A673 (cell line): ENCODE measurements around the gene DDHD1. TPM values are rescaled to one million over a fixed set of nuclear protein-coding genes. Genes with fewer than 3 reads are reported as not detected.

Experiments used
- BruUV-seq: library from RNA; stranded (reverse); fragments of 400-500 nt; replicated peaks from 2 replicates; lab custom pipeline; 2021; lab: Mats Ljungman, UMichigan
- CTCF ChIA-PET: fragments of 300-600 bp; sonication (Branson Sonifier 250); formaldehyde crosslinking; loops from one replicate; lab custom pipeline; 2022; ENCODE audit warnings: antibody characterized with exemption; lab: Charles Lee
- POLR2A ChIA-PET: fragments of 300-600 bp; sonication (Branson Sonifier 250); formaldehyde crosslinking; loops from one replicate; lab custom pipeline; 2022; ENCODE audit warnings: antibody characterized with exemption; ENCODE audit not compliant: low non-redundant PET; lab: Charles Lee
- DNase-seq: peaks from one replicate; pipeline ENCODE4 v3.0.0-alpha.2; 2015; ENCODE audit warnings: low spot score
- H3K27ac ChIP-seq: fragments of 200-600 bp; sonication (generic); 2 replicates; pipeline ENCODE4 v1.5.1; 2016; ENCODE audit warnings: mixed run types, low read depth, mild to moderate bottlenecking, mixed read lengths, antibody characterized with exemption, low read length; ENCODE audit not compliant: poor library complexity, severe bottlenecking
- H3K27me3 ChIP-seq: fragments of 200-600 bp; sonication (generic); replicated peaks from 2 replicates; pipeline ENCODE4 v1.6.1; 2017; ENCODE audit warnings: mixed run types, low read depth, mild to moderate bottlenecking, mixed read lengths, antibody characterized with exemption, low read length; ENCODE audit not compliant: insufficient read depth, poor library complexity
- H3K36me3 ChIP-seq: fragments of 200-600 bp; sonication (generic); 2 replicates; pipeline ENCODE4 v1.6.1; 2016; ENCODE audit warnings: mixed run types, mild to moderate bottlenecking, mixed read lengths, antibody characterized with exemption, low read length; ENCODE audit not compliant: insufficient read depth, poor library complexity, severe bottlenecking
- H3K4me1 ChIP-seq: fragments of 200-600 bp; sonication (generic); 2 replicates; pipeline ENCODE4 v1.6.1; 2017; ENCODE audit warnings: mixed run types, mild to moderate bottlenecking, mixed read lengths, antibody characterized with exemption, low read length; ENCODE audit not compliant: insufficient read depth, poor library complexity, severe bottlenecking
- H3K4me3 ChIP-seq: fragments of 200-600 bp; sonication (generic); 2 replicates; pipeline ENCODE4 v1.5.1; 2016; ENCODE audit warnings: low read depth, mixed run types, mild to moderate bottlenecking, mixed read lengths, low read length; ENCODE audit not compliant: poor library complexity, severe bottlenecking
- H3K9me3 ChIP-seq: fragments of 200-600 bp; sonication (generic); 2 replicates; pipeline ENCODE4 v1.6.1; 2016; ENCODE audit warnings: mixed run types, low read depth, mild to moderate bottlenecking, mixed read lengths, antibody characterized with exemption, low read length; ENCODE audit not compliant: poor library complexity, severe bottlenecking
- EZH2 ChIP-seq: fragments of 200-600 bp; sonication (generic); IDR thresholded peaks from 2 replicates; pipeline ENCODE4 v1.6.1; 2017; ENCODE audit warnings: borderline replicate concordance, low read depth, mild to moderate bottlenecking, mixed read lengths, antibody characterized with exemption, low read length; ENCODE audit not compliant: poor library complexity, severe bottlenecking
- intact Hi-C: fragments of 100-400 bp; cut with micrococcal nuclease; formaldehyde crosslinking; loops from one replicate; pipeline ENCODE4 v1.10.0; 2022; ENCODE audit not compliant: unreplicated experiment
- total RNA-seq: library from RNA; stranded (reverse); gene quantifications from 2 replicates; pipeline ENCODE4 v1.2.3, GENCODE V29; 2021
- TF ChIP-seq, protein P1 (sequence below): fragments of 300-800, 200-600 bp; sonication (generic); conservative IDR thresholded peaks from 2 replicates; pipeline ENCODE4 v1.5.1; 2017; ENCODE audit warnings: low read depth, mild to moderate bottlenecking, antibody characterized with exemption, low read length, moderate library complexity, mixed read lengths

DDHD1 gene
- total RNA-seq, 1 experiment from 2014 or later = 21.9 TPM

DNA sequence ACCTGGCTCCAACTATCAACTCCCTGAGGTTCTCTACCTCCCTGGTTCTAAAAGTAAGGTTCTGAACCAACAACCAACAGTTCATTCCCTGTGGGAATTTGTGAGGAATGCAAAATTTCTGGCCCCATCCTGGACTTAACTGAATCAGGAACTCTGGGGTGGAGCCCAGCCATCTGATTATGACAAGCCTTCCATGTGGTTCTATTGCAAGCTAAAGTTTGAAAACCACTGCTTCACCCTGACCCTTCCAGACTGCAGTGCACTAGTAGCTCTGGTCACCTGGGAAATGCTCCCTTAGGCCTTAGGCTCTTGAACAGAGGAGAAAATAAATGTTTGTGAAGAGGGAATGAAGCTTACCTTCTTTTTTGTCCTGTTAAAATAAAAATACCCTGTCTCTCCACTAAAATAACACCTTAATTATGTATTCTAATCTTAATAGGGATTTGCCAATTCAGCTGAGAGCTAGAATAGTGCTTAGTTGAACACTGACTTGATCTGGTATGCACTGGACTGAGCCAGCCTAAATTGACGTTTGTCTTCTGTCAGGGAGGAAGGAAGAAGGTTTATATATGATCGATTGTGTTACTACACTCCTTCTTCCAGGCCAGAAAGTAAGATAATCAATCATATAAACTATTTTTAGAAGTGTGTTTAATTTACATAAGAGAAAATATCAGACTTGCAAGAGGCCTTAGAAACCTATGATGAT, 39.1 kb upstream of the DDHD1 start:
- Histone ChIP-seq H3K27ac (no peak overlapping the region), H3K36me3 (no peaks in the 10 kb centered on the region), H3K9me3 (no peaks in the 10 kb centered on the region), H3K4me1 (no peaks in the 10 kb centered on the region), H3K27me3 (no peaks in the 10 kb centered on the region), H3K4me3 (no peak overlapping the region)
- TF ChIP-seq, protein P1, sequence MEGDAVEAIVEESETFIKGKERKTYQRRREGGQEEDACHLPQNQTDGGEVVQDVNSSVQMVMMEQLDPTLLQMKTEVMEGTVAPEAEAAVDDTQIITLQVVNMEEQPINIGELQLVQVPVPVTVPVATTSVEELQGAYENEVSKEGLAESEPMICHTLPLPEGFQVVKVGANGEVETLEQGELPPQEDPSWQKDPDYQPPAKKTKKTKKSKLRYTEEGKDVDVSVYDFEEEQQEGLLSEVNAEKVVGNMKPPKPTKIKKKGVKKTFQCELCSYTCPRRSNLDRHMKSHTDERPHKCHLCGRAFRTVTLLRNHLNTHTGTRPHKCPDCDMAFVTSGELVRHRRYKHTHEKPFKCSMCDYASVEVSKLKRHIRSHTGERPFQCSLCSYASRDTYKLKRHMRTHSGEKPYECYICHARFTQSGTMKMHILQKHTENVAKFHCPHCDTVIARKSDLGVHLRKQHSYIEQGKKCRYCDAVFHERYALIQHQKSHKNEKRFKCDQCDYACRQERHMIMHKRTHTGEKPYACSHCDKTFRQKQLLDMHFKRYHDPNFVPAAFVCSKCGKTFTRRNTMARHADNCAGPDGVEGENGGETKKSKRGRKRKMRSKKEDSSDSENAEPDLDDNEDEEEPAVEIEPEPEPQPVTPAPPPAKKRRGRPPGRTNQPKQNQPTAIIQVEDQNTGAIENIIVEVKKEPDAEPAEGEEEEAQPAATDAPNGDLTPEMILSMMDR = no peak
- TF ChIP-seq EZH2 = no peak
- CTCF ChIA-PET = no interaction called here
- no peak for DNase-seq
- intact Hi-C loops = no loop called here
- POLR2A ChIA-PET = no interaction called here
- no TSS peak for BruUV-seq

DNA sequence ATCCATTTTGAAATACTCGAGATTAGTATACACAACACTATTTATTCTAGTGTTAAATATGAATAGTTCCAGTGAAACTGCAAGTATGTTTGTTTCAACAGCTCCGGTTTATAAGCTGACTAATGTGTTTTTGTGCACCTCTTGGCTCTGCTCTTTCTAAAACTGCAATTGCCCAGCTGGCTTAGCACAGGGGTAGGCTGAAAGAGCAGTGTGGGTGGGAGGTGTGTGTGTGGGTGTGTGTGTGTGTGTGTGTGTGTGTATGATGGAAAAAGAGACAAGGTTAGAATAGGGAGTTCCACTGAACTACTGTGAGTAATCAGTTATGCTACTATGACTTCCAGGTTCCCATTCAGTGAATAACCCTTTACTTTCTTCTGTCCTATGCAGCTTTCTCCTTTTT, 37.8 kb upstream of the DDHD1 start:
- DNase-seq = no peak
- no peak overlapping the region for H3K4me3 ChIP-seq
- intact Hi-C loops = no loop called here
- H3K36me3 ChIP-seq = no peaks in the 10 kb centered on the region
- no TSS peak for BruUV-seq
- ChIA-PET POLR2A (no interaction called here), CTCF (no interaction called here)
- H3K9me3 ChIP-seq = no peaks in the 10 kb centered on the region
- no peaks in the 10 kb centered on the region for H3K27me3 ChIP-seq
- H3K27ac ChIP-seq = no peak overlapping the region
- TF ChIP-seq, protein P1 = no peak
- no peak for TF ChIP-seq EZH2
- H3K4me1 ChIP-seq = no peaks in the 10 kb centered on the region

DNA sequence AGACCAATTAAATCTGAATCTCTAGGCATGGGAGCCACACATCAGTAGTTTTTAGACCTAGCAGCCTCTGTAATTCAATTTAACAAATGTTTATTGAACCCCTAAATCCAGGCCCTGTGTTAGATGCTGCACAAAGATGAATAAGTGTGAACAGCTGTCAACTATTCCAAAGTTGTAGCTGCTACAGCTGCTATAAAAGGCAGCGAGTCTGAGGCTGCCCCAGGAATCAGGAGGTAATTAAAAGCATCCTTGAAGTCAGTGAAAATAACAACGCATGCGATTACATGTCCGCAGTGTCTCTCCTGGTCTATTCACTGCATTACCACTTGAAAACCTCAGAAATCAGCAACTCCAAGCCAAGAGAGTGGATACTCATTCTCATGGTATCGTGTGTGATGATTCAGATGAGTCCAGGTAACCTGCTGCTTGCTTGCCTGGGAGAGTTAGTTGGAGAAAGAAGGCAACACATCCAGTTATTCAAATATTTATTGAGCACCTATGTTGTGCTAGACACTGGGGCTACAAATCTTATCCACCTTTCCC, 34.9 kb upstream of the DDHD1 start:
- no peak for DNase-seq
- Histone ChIP-seq H3K27ac (no peak overlapping the region), H3K36me3 (no peaks in the 10 kb centered on the region), H3K4me1 (peaks cover 6% of the 10 kb centered on the region), H3K4me3 (no peak overlapping the region), H3K9me3 (no peaks in the 10 kb centered on the region), H3K27me3 (no peaks in the 10 kb centered on the region)
- TF ChIP-seq, protein P1 = no peak
- no peak for TF ChIP-seq EZH2
- CTCF ChIA-PET = no interaction called here
- intact Hi-C loops = no loop called here
- POLR2A ChIA-PET = no interaction called here
- no TSS peak for BruUV-seq
